VCaP (cell line): Measurements from ENCODE around the gene GATA1.
"Not testable (repeated sequence)": the region's sequence is repeated elsewhere in the genome, so short reads cannot be mapped to it uniquely, and the experiment has no call there.

Source experiments
- H3K27ac ChIP-seq: fragments of 450-650 bp; 2 replicates; pipeline ENCODE4 v1.5.1; 2017
- TF ChIP-seq, protein P1 (sequence below): fragments of 450-650 bp; conservative IDR thresholded peaks from 2 replicates; pipeline ENCODE4 v1.5.1; 2017; ENCODE audit warnings: mild to moderate bottlenecking, moderate library complexity

Gene GATA1

GRCh38 chrX:48815266-48815665, 28.9 kb downstream of the GATA1 start:
- H3K27ac ChIP-seq, result no peak overlapping the region
- TF ChIP-seq, protein P1, sequence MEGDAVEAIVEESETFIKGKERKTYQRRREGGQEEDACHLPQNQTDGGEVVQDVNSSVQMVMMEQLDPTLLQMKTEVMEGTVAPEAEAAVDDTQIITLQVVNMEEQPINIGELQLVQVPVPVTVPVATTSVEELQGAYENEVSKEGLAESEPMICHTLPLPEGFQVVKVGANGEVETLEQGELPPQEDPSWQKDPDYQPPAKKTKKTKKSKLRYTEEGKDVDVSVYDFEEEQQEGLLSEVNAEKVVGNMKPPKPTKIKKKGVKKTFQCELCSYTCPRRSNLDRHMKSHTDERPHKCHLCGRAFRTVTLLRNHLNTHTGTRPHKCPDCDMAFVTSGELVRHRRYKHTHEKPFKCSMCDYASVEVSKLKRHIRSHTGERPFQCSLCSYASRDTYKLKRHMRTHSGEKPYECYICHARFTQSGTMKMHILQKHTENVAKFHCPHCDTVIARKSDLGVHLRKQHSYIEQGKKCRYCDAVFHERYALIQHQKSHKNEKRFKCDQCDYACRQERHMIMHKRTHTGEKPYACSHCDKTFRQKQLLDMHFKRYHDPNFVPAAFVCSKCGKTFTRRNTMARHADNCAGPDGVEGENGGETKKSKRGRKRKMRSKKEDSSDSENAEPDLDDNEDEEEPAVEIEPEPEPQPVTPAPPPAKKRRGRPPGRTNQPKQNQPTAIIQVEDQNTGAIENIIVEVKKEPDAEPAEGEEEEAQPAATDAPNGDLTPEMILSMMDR, result no peak

- TF ChIP-seq, protein P1, result no peak
Observed at GRCh38 chrX:48816014-48816810, 29.8 kb downstream of the GATA1 start.

GRCh38 chrX:48818098-48818497, 31.7 kb downstream of the GATA1 start:
- H3K27ac ChIP-seq, result no peak overlapping the region
- TF ChIP-seq, protein P1, result no peak

More at GRCh38 chrX:48816014-48816810, 29.8 kb downstream of the GATA1 start:
- H3K27ac ChIP-seq, result no peak overlapping the region

GRCh38 chrX:48818866-48819265, 32.5 kb downstream of the GATA1 start:
- TF ChIP-seq, protein P1, result no peak
- H3K27ac ChIP-seq, result no peak overlapping the region

DNA sequence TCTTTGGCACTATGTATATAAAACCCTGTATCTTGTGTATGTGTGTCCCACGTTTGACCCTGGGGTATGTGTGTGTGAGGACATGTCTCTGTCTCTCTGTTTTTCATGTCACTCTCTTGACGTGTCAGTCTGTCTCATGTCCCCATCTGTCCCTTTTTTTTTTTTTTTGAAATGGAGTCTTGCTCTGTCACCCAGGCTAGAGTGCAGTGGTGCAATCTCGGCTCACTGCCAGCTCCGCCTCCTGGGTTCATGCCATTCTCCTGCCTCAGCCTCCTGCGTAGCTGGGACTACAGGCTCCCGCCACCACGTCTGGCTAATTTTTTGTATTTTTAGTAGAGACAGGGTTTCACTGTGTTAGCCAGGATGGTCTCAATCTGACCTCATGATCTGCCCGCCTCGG, 33.0 kb downstream of the GATA1 start:
- not testable (repeated sequence) for H3K27ac ChIP-seq

DNA sequence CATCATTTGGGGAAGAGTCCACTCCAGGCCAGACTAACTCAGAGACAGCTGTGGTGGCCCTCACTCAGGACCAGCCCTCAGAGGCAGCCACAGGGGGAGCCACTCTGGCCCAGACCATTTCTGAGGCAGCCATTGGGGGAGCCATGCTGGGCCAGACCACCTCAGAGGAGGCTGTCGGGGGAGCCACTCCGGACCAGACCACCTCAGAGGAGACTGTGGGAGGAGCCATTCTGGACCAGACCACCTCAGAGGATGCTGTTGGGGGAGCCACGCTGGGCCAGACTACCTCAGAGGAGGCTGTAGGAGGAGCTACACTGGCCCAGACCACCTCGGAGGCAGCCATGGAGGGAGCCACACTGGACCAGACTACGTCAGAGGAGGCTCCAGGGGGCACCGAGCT, 36.7 kb downstream of the GATA1 start:
- TF ChIP-seq, protein P1, result no peak
- H3K27ac ChIP-seq, result no peak overlapping the region

DNA sequence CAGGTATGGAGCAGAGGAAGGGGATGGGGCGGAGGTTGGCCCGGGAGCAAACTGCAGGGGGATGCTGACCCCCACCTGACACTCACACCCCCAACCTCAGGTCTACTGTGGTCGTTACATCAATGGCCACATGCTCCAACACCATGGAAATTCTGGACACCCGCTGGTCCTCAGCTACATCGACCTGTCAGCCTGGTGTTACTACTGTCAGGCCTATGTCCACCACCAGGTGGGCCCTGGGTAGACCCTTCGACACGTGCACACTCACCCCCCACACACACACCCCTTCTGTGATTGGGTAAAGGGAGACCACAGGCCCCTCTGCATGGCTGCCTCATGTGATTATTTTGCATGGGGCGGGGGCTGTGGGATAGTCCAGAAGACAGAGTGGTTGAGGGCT, 37.7 kb downstream of the GATA1 start:
- no peak overlapping the region for H3K27ac ChIP-seq
- TF ChIP-seq, protein P1, result no peak

DNA sequence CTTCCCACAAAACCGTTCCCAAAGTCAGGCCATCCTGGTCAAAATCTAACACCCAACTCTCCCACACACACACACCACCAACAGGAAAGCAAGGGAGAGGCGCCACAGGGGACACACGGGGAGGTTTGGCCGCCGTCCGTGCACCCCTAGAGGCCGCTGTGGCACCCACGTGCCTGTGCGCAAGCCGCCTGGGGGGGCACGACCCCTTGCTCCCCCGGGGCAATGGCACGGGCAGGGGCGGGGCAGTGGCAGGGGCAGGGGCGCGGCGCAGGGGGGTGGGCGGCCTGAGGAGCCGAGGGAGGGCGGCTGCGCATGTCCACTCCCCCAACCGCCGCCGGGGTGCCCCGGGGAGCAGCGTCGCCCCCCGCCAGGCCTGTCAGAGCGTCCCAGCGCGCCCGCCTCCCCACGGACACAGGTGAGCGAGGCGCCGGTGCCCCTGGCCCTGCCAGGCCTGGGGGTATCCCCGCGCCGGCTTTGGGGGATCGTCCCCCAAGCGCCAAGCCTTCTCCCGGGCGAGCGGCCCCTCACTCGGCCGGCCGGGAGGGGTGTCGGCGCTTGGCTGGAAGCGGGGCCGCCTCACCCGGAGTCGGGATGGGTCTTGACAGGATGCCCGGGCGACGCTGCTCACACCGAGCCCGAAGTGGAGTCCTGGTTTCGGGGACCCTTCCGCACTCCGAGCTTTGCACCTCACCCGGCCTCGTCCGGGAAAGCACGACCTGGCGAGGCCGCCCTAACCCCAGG, 39.9 kb downstream of the GATA1 start, which contains the start of gene ERAS:
Gene ERAS (plus strand): TSS at position 379 of the 741 bp plus-strand sequence. CDS start 2,611 bp downstream, outside the sequence.
- no peak within 1 kb of the TSS for H3K27ac ChIP-seq
- TF ChIP-seq, protein P1, result no peak
